ENCODE measurements around the gene TSHR. TPM values are rescaled to one million over a fixed set of nuclear protein-coding genes. Genes with fewer than 3 reads are reported as not detected.

The TSHR gene
- total RNA-seq, 2 donors from 2014 or later = 0.23 to 0.36 TPM

DNA sequence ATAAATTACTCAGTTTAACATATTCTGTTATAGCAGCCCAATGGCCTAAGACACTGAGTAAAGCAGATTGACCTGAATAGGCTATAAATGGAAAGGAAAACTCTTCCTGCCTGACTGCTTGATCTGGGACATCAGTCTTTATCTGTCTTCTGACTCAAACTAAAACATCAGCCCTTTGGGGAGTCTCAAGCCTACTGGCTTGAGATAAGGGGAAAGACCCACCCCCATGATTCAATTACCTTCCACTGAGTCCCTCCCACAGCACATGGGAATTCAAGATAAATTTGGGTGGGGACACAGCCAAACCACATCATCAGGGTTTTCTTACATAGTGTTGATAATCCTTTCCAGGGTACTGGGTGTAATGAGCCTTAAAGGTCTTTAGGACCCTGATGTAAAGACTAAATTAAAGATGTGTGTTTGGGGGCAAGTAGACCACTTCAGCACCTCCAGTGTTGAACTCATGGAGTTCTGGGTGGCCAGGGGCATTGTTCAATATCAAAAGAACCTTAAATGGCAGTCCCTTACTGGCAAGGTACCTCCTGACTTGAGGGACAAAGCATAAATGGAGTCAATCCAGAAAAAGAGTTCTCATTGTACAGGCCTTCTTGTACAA lies 67.8 kb downstream of the TSHR start:
- Histone ChIP-seq H3K27ac (no peak overlapping the region), H3K4me1 (replicated peaks) (no peaks in the 10 kb centered on the region), H3K27me3 (replicated peaks; ENCODE audit: insufficient read depth) (no peaks in the 10 kb centered on the region), H3K4me3 (no peak overlapping the region), H3K9me3 (no peaks in the 10 kb centered on the region), H3K36me3 (no peaks in the 10 kb centered on the region)
- intact Hi-C loops (cut with DNase I) = no loop called here
- DNase-seq (ENCODE audit: low spot score) = no peak
- TF ChIP-seq POLR2A (IDR thresholded peaks at IDR 0.05) (no peak), POLR2AphosphoS5 (IDR thresholded peaks at IDR 0.05) (no peak)
- TF ChIP-seq, protein P1, sequence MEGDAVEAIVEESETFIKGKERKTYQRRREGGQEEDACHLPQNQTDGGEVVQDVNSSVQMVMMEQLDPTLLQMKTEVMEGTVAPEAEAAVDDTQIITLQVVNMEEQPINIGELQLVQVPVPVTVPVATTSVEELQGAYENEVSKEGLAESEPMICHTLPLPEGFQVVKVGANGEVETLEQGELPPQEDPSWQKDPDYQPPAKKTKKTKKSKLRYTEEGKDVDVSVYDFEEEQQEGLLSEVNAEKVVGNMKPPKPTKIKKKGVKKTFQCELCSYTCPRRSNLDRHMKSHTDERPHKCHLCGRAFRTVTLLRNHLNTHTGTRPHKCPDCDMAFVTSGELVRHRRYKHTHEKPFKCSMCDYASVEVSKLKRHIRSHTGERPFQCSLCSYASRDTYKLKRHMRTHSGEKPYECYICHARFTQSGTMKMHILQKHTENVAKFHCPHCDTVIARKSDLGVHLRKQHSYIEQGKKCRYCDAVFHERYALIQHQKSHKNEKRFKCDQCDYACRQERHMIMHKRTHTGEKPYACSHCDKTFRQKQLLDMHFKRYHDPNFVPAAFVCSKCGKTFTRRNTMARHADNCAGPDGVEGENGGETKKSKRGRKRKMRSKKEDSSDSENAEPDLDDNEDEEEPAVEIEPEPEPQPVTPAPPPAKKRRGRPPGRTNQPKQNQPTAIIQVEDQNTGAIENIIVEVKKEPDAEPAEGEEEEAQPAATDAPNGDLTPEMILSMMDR (IDR thresholded peaks at IDR 0.05) = no peak

DNA sequence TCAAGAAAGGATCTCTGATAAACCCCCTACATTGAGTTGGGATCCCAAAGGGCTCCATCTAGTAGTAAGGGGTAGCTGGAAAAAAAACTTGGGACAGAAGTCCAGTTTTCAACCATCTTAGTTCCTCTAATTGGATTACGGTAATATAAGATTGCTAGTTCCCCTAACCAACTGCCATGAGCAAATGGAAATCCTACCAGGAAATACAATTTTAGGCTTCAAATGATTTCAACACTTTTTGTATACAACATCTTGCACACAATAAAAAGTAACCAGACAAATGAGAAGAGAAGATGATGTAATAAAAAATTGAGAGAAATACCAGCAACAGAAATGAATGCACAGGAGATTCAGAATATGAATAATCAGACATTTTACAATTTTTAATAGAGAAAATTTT lies 73.0 kb downstream of the TSHR start:
- Histone ChIP-seq H3K4me1 (replicated peaks) (no peaks in the 10 kb centered on the region), H3K36me3 (no peaks in the 10 kb centered on the region), H3K9me3 (no peaks in the 10 kb centered on the region), H3K27ac (no peak overlapping the region), H3K27me3 (replicated peaks; ENCODE audit: insufficient read depth) (no peaks in the 10 kb centered on the region), H3K4me3 (no peak overlapping the region)
- no peak for DNase-seq (ENCODE audit: low spot score)
- WGBS = 86% methylated on average over 1 of the region's 1 CpG
- intact Hi-C loops (cut with DNase I) = no loop called here
- TF ChIP-seq POLR2AphosphoS5 (IDR thresholded peaks at IDR 0.05) (no peak), POLR2A (IDR thresholded peaks at IDR 0.05) (no peak)
- TF ChIP-seq, protein P1 (IDR thresholded peaks at IDR 0.05) = no peak

GRCh38 chr14:81031488-81031887 lies 76.1 kb downstream of the TSHR start:
- no peaks in the 10 kb centered on the region for H3K4me1 ChIP-seq (replicated peaks)
- TF ChIP-seq POLR2A (IDR thresholded peaks at IDR 0.05) (no peak), POLR2AphosphoS5 (IDR thresholded peaks at IDR 0.05) (no peak)
- TF ChIP-seq, protein P1 (IDR thresholded peaks at IDR 0.05) = no peak
- 54% methylated on average over 3 of the region's 3 CpGs for whole genome bisulfite sequencing
- no peak overlapping the region for H3K27ac ChIP-seq
- intact Hi-C loops (cut with DNase I) = no loop called here
- no peaks in the 10 kb centered on the region for H3K36me3 ChIP-seq
- DNase-seq (ENCODE audit: low spot score) = no peak
- no peaks in the 10 kb centered on the region for H3K27me3 ChIP-seq (replicated peaks; ENCODE audit: insufficient read depth)
- no peak overlapping the region for H3K4me3 ChIP-seq
- no peaks in the 10 kb centered on the region for H3K9me3 ChIP-seq

DNA sequence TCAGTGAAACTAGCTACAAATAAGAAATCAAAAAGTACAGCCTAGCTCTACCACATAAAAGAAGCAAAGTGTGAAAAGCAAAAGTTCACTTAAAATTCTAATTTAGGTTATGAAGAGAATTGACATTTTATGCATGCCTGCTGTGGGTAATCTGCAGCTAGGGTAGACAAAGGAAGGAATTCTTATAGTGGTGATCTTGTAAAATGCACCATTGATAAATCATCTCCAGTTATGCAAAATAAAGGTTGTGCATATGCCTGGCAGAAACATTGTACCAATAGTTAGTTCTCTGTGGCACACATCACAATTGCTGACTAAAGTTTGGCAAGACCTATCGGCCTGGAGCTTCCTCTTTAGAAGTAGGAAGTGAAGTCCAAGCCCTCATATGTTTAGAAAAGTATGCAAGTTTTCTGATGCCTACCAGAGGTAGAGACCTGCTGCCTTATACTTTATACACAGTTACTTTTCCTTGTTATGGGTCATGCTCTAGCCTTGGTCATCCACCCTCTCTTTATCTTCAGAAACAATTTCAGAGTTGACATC lies 78.3 kb downstream of the TSHR start:
- no peak overlapping the region for H3K4me3 ChIP-seq
- DNase-seq (ENCODE audit: low spot score) = no peak
- no peaks in the 10 kb centered on the region for H3K9me3 ChIP-seq
- 74% methylated on average over 1 of the region's 1 CpG for WGBS
- TF ChIP-seq POLR2A (IDR thresholded peaks at IDR 0.05) (no peak), POLR2AphosphoS5 (IDR thresholded peaks at IDR 0.05) (no peak)
- TF ChIP-seq, protein P1 (IDR thresholded peaks at IDR 0.05) = no peak
- no peaks in the 10 kb centered on the region for H3K27me3 ChIP-seq (replicated peaks; ENCODE audit: insufficient read depth)
- H3K27ac ChIP-seq = no peak overlapping the region
- intact Hi-C loops (cut with DNase I) = no loop called here
- H3K36me3 ChIP-seq = no peaks in the 10 kb centered on the region
- no peaks in the 10 kb centered on the region for H3K4me1 ChIP-seq (replicated peaks)

DNA sequence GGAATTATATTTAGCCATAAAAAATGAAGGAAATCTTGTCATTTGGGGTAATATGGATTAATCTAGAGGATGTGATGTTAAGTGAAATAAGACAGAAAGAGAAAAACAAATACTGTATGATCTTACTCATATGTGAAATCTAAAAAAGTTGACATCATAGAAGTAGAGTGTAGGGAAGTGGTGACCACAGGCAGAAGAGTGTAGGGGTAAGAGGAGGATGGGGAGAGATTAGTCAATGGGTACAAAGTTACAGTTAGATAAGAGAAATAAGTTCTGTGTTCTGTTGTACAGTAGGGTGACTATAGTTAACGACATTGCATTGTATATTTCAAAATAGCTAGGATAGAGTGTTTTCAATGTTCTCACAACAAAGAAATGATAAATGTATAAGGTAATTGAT lies 87.0 kb downstream of the TSHR start:
- H3K27ac ChIP-seq = no peak overlapping the region
- no peaks in the 10 kb centered on the region for H3K9me3 ChIP-seq
- no peak for DNase-seq (ENCODE audit: low spot score)
- no peaks in the 10 kb centered on the region for H3K4me1 ChIP-seq (replicated peaks)
- H3K36me3 ChIP-seq = no peaks in the 10 kb centered on the region
- TF ChIP-seq POLR2AphosphoS5 (IDR thresholded peaks at IDR 0.05) = no peak
- TF ChIP-seq POLR2A (IDR thresholded peaks at IDR 0.05) = no peak
- TF ChIP-seq, protein P1 (IDR thresholded peaks at IDR 0.05) = no peak
- WGBS = 94% methylated on average over 1 of the region's 1 CpG
- no peak overlapping the region for H3K4me3 ChIP-seq
- no peaks in the 10 kb centered on the region for H3K27me3 ChIP-seq (replicated peaks; ENCODE audit: insufficient read depth)
- intact Hi-C loops (cut with DNase I) = no loop called here
